Upper lobe of left lung (tissue), 6 donors: ENCODE data around the gene TRAF5. TPM values are rescaled to one million over a fixed set of nuclear protein-coding genes. Genes with fewer than 3 reads are reported as not detected.
A peak's percentile ranks its signal among the peaks of the same experiment; 100 is the strongest.

Experiments used
- ATAC-seq, 2 donors: fragments of 200-7000 bp; cut with Tn5 transposase; one replicate each; pipeline ENCODE4 v1.9.1; 2022; ENCODE audit warnings: mild to moderate bottlenecking in 2 of 2, moderate library complexity in 2 of 2; ENCODE audit not compliant: low FRiP score in 2 of 2
- DNase-seq, 2 donors: peaks; one replicate each; pipeline ENCODE4 v3.0.0-alpha.2; 2019 to 2020
- H3K27ac ChIP-seq, 4 donors: fragments of 200-600 bp; sonication (generic); one replicate each; pipeline ENCODE4 v1.5.1; 2016 to 2019
- H3K27me3 ChIP-seq, 4 donors: fragments of 200-600 bp; sonication (generic); one replicate each; pipeline ENCODE4 v1.5.1; 2017 to 2019
- H3K36me3 ChIP-seq, 4 donors: fragments of 200-600 bp; sonication (generic); one replicate each; pipeline ENCODE4 v1.5.1; 2016 to 2019
- H3K4me1 ChIP-seq, 4 donors: fragments of 200-600 bp; sonication (generic); one replicate each; pipeline ENCODE4 v1.5.1; 2018 to 2019
- H3K4me3 ChIP-seq, 4 donors: fragments of 200-600 bp; sonication (generic); one replicate each; pipeline ENCODE4 v1.5.1; 2017 to 2019; ENCODE audit warnings: mild to moderate bottlenecking in 2 of 4, moderate library complexity in 1 of 4
- H3K9me3 ChIP-seq, 4 donors: fragments of 200-600 bp; sonication (generic); one replicate each; pipeline ENCODE4 v1.5.1; 2018 to 2019
- CTCF ChIP-seq, 6 experiments: fragments of 450-650 bp in 4 of 6; fragments of 200-600 bp in 2 of 6; sonication (generic) in 2 of 6; IDR thresholded peaks; one replicate each; pipeline ENCODE4 v1.5.1; 2016 to 2019; ENCODE audit warnings: antibody characterized with exemption in 6 of 6
- EP300 ChIP-seq, 4 donors: sonication (generic); formaldehyde crosslinking; IDR thresholded peaks; one replicate each; pipeline ENCODE4 v1.5.1; 2017; ENCODE audit warnings: antibody characterized with exemption in 4 of 4, control low read depth in 2 of 4
- POLR2A ChIP-seq, 4 donors: fragments of 450-650 bp; IDR thresholded peaks; one replicate each; pipeline ENCODE4 v1.5.1; 2016 to 2017; ENCODE audit warnings: antibody characterized with exemption in 4 of 4, mild to moderate bottlenecking in 2 of 4
- POLR2AphosphoS5 ChIP-seq, 2 donors: sonication (generic); formaldehyde crosslinking; IDR thresholded peaks; one replicate each; pipeline ENCODE4 v1.5.1; 2017; ENCODE audit warnings: antibody characterized with exemption in 2 of 2
- WGBS, 2 donors: methylation state at CpG; one replicate each; pipeline ENCODE4 v1.1.5; 2017 to 2018; 5-methylcytosine and 5-hydroxymethylcytosine counted together
- total RNA-seq, 6 donors: library from RNA; depleted of rRNA in 4 of 6; stranded (reverse); fragments of >200 nt in 4 of 6; gene quantifications; one replicate each; pipeline versions ENCODE4 v1.1.0 to v1.2.1, GENCODE V29; 2016 to 2021
- donor health status: DM: no; HTN: no; CAD: no; lungs with moderate emphysema.
- donor health status: DM: no; HTN: yes; CAD: no; lungs with severe emphysema.

Gene TRAF5
- total RNA-seq, 6 donors from 2014 or later = 4.6 to 13.6 (median 9.5) TPM

DNA sequence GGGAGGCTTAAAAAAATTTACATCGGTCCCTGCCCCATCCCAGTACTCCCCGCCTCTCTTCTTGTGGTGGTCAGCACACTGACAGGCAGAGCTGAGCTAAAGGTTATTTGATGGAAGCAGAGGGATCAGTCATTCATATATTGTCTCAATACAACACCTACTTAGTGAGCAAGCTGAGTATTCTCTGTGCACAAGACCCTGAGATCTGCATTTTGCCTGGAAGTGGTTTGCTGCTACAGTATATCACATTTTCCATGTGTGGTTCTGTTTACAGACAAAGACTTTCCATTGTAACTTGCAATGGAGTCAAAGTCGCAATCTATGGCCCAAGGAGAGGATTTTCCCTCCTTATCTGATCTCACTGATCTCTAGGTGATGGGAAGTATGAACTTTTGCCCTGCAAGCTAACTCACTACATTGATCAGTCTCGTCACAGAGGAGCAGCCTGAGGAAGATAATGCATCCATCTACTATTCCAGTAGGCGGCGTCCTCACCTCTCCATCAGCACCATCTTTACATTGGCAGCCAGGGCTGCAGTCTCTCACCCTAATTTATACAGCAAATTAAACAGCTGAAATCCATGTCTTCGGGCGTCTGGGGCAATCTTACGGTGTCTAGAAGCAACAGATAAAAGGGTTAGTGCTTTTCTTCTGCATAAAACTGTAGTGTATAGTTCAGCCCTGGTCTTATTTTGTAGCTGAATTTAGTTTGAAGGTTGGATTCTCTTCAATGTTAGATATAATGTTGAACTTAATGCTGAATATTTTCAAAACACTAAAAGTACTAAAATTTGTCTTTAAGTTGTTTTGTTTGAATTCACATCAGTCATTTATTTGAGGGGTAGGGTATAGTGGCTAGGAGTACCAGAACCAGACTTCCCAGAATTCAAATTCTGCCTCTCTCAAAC lies 3.2 kb upstream of the TRAF5 start:
- Histone ChIP-seq H3K36me3 (no peaks in the 10 kb centered on the region), H3K9me3 (no peaks in the 10 kb centered on the region), H3K4me1 (peaks cover 8 to 12% (median 11%) of the 10 kb centered on the region in 4 donors), H3K4me3 (no peak overlapping the region), H3K27me3 (no peaks in the 10 kb centered on the region), H3K27ac (no peak overlapping the region)
- ATAC-seq = peak; percentile 50 to 78
- 23 to 25% methylated on average over 9 of the region's 9 CpGs for whole genome bisulfite sequencing, 2 donors
- peak in 1 of 2 donors; percentile 59 for DNase-seq
- TF ChIP-seq POLR2A (IDR thresholded peaks at IDR 0.05) (no peak), POLR2AphosphoS5 (IDR thresholded peaks at IDR 0.05) (no peak), CTCF (IDR thresholded peaks at IDR 0.05) (peak; percentile 48 to 69 (median 62))

GRCh38 chr1:211324992-211325775 lies 1.4 kb upstream of the TRAF5 start:
- WGBS, 2 donors = 83 to 91% methylated on average over 12 of the region's 12 CpGs
- Histone ChIP-seq H3K4me1 (peaks cover 8 to 21% (median 11%) of the 10 kb centered on the region in 4 donors), H3K36me3 (no peaks in the 10 kb centered on the region), H3K27me3 (no peaks in the 10 kb centered on the region), H3K9me3 (no peaks in the 10 kb centered on the region), H3K27ac (no peak overlapping the region), H3K4me3 (no peak overlapping the region)
- TF ChIP-seq POLR2AphosphoS5 (IDR thresholded peaks at IDR 0.05) (no peak), CTCF (IDR thresholded peaks at IDR 0.05) (no peak), POLR2A (IDR thresholded peaks at IDR 0.05) (no peak), EP300 (IDR thresholded peaks at IDR 0.05) (no peak)
- ATAC-seq (no peak), DNase-seq (no peak)

- DNase-seq (no peak), ATAC-seq (no peak)
- H3K36me3 ChIP-seq = no peaks in the 10 kb centered on the region
- WGBS, 2 donors = 83 to 85% methylated on average over 8 of the region's 8 CpGs
- H3K4me3 ChIP-seq = peak overlapping the region in 3 of 4 donors; percentile 76 to 90 (median 83)
- H3K9me3 ChIP-seq = no peaks in the 10 kb centered on the region
- H3K27ac ChIP-seq = peak overlapping the region; percentile 48 to 87 (median 80)
- no peaks in the 10 kb centered on the region for H3K27me3 ChIP-seq
- H3K4me1 ChIP-seq = peaks cover 8 to 21% (median 11%) of the 10 kb centered on the region in 4 donors
- TF ChIP-seq CTCF (IDR thresholded peaks at IDR 0.05) (no peak), POLR2A (IDR thresholded peaks at IDR 0.05) (no peak), POLR2AphosphoS5 (IDR thresholded peaks at IDR 0.05) (no peak), EP300 (IDR thresholded peaks at IDR 0.05) (no peak)
These were observed 499 bp upstream of the TRAF5 start for GRCh38 chr1:211326140-211326527.

DNA sequence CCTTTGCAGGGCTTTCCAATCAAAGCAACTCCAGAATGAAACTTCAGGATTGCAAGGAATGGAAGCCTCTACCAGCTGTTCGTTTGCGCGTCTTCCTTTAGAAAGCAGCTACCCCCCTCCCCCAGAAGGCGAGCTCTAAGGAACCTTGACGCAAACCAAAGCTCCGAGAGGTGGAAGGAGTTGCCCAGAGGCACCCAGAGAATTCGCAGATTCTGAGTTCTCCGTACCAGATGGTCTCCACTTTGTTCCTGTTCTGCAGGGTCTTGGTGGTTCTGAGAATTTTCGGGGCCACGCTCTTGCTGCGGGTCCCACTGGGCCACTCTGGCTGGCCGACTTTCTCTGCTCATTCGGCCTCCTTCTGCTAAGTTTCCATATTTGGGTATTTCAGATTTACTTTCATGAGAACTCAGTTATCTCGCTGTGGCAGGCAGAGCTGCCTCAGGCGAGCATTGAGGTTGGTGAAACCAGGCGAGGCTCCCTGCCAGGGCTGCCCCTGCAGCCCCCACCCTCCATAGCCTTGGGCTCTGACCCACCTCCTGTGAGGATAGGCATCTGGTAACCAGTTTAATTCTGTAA lies 801 bp downstream of the TRAF5 start:
- no peak for TF ChIP-seq POLR2A (IDR thresholded peaks at IDR 0.05)
- no peak for TF ChIP-seq CTCF (IDR thresholded peaks at IDR 0.05)
- TF ChIP-seq EP300 (IDR thresholded peaks at IDR 0.05) = no peak
- TF ChIP-seq POLR2AphosphoS5 (IDR thresholded peaks at IDR 0.05) = no peak
- Histone ChIP-seq H3K4me1 (peaks cover 10 to 31% (median 13%) of the 10 kb centered on the region in 4 donors), H3K4me3 (peak overlapping the region; percentile 73 to 90 (median 80)), H3K36me3 (no peaks in the 10 kb centered on the region), H3K27me3 (no peaks in the 10 kb centered on the region), H3K27ac (peak overlapping the region; percentile 62 to 87 (median 80)), H3K9me3 (no peaks in the 10 kb centered on the region)
- ATAC-seq = peak in 1 of 2 donors; percentile 53
- 14 to 17% methylated on average over 16 of the region's 16 CpGs for WGBS, 2 donors
- peak in 1 of 2 donors; percentile 34 for DNase-seq
